ENCODE results near the gene GPC6.

Gene GPC6

DNA sequence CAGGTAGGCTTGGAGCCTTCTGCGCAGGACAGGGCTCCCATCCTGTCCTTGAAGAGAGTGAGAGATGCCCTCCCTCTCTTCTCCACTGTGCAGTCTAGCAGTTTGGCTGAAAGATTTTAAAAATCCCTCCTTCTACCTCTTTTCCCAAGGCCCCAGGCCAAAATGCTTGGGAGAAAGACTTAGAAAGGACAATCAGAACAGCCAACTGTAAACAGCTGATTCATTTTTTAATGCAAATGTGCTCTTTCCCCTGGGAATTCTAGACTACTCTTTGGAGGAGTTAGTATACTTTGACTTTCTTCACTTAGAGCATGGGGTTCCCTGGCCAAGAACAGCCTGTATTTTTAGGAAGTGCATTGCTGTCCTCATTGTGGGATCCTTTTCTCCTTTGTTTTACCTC lies 398.9 kb downstream of the GPC6 start:
- no peak overlapping the region for H3K27ac ChIP-seq
- no peak for DNase-seq (ENCODE audit: low read depth, low spot score)

DNA sequence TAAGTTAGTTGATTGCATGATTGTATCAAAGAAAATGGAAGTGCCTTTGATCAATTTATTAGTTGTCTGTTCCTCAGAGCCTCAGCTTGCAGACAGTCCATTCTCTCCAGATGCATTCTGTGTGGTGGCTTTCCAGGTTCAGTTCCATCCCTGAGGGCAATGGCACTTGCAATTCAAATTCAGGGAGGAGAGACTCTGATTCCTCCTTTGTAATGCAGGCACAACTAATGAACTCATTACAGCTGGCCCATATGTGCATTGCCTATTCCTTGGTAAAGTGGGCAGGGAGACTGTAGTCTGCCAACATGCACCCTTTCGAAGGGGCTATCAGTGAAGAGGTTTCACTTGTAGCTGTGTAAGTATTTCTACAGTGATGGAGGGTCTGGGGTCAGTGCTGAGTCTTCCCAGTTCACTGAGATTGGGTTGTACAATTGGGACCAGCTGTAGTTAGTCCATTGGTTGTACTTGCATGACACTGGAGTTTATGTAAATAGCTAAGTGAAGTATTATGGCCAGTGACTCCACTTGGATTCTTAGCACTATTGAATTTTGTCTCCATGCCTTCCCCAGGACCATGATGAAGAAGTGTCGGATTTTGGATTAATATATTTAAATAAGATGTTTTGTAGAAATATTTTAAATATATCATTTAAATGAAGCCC lies 401.7 kb downstream of the GPC6 start:
- no peak overlapping the region for H3K27ac ChIP-seq
- DNase-seq (ENCODE audit: low read depth, low spot score), result no peak

DNA sequence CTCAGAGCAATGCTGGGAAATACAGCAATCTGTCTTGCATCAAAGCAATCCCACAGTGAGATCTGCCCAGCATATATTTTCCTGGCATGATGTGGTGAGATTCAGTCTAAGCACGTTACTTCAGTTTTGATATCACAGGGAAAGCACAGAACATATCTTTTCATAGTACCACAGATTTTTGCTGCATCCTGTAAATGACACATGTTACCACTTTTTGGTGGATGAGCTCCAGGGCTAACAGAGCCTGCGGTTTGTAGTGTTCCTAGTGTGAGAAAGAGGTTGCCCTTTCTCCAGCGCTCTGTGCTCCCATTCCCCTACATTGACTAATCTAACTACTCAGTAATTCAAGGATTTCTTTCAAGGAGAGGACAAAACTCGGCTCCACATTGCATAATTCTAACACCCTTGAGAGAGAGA lies 409.0 kb downstream of the GPC6 start:
- DNase-seq (ENCODE audit: low read depth, low spot score), result no peak
- no peak overlapping the region for H3K27ac ChIP-seq

DNA sequence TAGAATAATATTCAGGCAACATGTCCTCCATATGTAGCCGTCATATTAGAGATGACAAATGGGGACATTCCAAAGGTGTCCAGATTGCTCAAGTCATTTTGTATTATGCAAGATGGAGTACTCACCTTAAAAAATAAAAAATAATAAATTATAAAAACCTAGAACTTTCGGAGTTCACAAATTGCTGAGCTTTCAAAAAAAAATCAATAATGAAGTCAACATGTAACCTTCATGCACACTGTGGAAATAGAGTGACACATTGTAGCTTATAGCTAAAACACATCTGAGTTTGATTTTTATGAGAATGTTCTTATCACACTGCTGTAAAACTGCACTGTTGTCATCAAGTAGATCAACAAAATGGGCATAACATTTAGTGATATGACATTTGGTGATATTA lies 411.2 kb downstream of the GPC6 start:
- no peak overlapping the region for H3K27ac ChIP-seq
- DNase-seq (ENCODE audit: low read depth, low spot score), result no peak

DNA sequence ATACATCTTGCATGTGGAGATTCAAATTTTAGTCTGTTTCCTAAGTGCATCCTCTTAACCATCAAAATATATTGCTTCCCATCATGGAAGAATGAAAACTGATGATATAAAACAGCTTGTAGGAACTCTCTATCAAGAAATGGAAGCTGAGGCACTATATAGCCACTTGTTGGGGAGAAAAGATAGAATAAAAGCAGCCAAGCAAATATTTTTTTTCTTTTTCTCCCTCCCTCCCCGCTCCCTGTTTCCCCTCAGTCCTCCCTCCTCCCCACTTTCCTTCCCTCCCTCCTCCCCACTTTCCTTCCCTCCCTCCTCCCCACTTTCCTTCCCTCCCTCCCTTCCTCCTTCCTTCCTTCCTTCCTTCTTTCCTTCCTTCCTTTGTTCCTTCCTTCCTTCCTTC lies 413.8 kb downstream of the GPC6 start:
- no peak for DNase-seq (ENCODE audit: low read depth, low spot score)
- no peak overlapping the region for H3K27ac ChIP-seq

DNA sequence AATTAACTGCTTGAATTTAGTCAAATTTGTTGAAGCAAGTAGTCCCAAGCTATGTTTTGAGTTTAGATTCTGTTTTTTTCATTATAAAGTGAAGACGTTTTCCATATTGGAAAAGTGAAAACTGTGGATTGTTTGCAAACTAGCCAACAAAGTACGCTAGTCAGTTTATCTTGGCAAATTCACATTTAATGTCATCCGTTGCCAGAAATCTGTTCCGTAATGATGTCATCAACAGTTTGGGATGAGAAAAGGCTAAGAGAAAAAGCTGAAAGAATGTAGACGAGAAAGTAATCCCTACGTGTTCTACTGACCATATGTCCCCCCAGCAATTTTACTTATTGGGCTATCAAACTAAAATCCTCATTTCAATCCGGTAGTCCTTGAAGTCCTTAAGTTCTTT lies 419.6 kb downstream of the GPC6 start:
- DNase-seq (ENCODE audit: low read depth, low spot score), result no peak
- no peak overlapping the region for H3K27ac ChIP-seq

DNA sequence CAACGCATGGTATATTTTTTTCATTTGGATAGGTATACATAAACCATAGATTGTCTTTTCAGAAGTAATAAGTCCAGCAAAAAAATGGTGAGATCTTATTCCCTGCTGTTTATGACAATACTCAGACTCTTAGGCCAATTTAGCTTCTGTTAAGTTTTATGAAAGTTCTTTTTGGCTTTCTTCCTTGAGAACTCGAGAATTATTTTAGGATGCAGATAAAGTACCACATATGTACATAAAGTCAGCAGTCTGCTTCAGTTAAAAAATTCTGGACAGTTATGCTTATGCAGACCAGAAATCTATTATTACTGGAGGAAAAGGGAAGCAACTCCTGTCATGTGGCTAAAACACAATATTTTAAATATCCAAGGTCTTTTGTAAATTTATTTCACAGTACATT lies 422.9 kb downstream of the GPC6 start:
- H3K27ac ChIP-seq, result no peak overlapping the region
- DNase-seq (ENCODE audit: low read depth, low spot score), result no peak

DNA sequence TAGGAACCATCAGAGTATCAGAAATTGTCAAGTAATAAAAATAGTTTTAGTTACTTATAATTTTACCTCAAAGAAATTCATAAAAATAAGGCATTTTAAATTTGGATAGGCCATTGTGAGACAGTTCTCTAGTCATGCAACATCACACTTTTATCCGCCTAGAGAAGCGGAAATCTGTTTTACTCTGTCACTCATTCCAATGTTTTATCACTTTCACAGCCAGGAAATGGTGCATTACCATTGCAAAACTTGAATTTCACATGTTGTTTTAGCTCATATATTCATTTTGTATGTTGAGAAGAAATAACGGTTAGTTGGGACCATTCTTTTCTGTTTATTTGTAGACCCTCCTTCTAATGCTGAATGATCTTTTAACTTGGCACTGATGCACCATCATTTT lies 427.2 kb downstream of the GPC6 start:
- no peak for DNase-seq (ENCODE audit: low read depth, low spot score)
- no peak overlapping the region for H3K27ac ChIP-seq

DNA sequence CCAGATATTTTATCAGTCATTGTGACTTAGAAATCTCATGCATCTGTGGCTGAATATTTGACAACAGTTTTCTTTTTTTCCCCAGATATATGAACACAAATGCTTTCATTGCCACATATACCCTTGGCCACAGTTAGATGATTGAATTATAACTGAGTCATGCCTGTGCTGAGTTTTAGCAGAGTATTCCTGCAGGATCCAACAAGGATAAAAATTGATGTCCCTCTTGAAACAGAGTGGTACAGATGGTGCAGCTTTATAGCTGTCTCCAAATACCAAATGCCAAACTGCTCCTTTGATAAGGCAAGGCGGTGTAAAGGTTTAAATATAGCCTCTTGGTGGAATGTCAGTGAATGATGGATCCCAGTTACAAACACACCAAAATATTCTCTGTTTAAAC lies 428.5 kb downstream of the GPC6 start:
- DNase-seq (ENCODE audit: low read depth, low spot score), result no peak
- no peak overlapping the region for H3K27ac ChIP-seq

DNA sequence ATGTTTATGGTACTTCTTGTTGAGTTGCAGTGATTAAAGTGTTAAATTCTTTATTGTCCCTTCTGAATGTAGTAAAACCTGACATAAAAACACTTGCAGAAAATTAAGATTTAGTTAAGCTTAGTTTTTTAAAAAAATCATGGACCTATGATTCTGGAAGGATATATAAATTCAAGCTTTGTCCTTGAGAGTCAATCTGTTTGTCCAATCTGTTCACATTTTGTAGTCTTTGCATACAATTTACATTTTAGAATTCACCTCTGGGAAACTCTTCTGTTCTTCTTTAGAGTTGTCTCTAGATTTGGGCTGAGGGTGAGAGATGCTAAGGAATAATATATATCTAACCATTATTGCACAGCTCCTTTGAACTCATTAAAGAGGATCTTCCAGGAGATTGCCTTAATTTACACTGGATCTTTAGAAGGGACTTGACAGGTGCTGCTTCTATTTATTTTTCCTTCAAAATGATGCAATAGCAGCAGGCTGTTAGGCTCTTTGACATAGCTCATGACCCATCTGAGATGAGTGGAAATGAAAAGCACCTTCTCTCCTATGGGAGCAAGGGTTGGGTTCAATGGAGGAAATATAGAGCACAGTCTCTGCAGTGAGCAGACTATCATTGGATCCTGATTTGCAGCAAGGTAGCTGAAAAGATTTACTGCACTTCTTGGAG lies 433.9 kb downstream of the GPC6 start:
- DNase-seq (ENCODE audit: low read depth, low spot score), result no peak
- H3K27ac ChIP-seq, result no peak overlapping the region

DNA sequence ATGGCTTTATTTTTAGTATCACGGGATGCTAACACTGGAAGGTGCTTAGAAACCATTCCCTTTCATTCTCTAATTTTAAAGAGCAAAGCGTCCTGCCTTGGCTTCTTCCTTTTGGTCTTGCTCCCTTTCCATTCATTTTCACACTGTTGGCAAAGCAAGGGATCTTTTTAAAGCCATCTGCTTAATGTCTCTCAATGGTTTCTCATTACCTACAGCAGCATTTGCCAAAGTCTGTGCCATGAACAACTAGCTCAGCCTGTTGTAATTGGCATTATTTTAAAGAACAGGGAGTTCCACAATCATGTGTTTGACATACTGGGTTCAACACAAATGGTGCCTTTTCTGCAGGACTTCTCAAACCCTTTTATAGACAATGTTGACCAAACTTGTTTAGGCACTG lies 444.3 kb downstream of the GPC6 start:
- no peak for DNase-seq (ENCODE audit: low read depth, low spot score)

DNA sequence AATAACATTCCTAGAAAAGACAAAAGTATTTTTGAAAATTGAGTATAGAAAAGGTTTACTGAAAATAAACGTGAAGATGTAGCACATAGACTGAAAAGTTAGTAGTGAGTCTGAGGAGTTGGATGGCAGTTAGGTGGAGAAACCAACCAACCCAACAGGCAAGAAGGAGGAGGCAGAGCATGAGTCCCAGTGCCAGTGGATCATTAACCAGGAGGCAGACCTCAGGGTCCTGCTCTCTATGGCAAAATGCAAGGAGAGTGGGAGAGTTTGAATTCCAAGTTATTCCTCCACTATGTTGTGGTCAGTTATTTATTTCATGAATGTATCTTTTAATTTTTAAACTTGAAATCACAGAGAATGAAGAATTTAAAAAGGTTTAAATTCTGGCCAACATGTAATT lies 446.4 kb downstream of the GPC6 start:
- H3K27ac ChIP-seq, result no peak overlapping the region
- no peak for DNase-seq (ENCODE audit: low read depth, low spot score)

More for the DNA sequence above, 444.3 kb downstream of the GPC6 start:
- no peak overlapping the region for H3K27ac ChIP-seq

DNA sequence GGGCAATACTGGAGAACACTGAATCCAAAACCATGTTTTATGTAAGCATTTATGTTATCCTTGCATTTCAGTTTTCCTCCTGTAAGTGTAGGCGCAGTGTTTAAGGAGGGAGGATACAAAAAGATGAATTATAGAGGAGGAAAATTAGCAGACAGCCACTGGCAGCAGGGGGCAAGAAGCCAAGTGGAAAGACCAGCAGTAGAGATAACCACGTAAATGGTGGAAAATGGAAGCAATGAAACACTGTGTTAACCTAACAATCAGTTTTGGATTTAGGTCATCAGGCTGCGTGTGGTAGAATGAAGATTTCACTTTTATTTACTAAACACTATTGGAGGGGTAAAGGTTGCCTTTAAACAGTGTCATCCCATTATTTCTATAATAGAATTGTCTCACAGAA lies 447.3 kb downstream of the GPC6 start:
- DNase-seq (ENCODE audit: low read depth, low spot score), result no peak
- no peak overlapping the region for H3K27ac ChIP-seq

DNA sequence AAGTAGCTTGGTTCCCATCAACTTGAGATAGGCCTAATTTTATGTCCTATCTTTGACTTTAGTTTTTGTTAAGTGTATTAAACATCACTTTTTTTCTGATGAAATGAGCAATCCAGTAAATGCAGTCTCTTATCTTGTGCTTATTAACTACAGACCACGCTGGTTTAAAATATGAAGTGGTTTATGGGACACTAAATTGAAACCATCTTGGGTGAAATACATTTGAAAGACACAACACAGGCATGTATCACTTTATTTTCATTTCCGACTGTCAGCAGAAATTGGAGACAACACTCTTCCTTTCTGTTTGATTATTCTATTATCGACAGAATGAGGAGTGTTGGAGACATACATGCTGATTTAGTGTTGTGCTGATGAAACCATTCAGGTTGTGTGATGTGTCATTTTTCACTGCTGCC lies 447.7 kb downstream of the GPC6 start:
- no peak overlapping the region for H3K27ac ChIP-seq
- DNase-seq (ENCODE audit: low read depth, low spot score), result no peak

DNA sequence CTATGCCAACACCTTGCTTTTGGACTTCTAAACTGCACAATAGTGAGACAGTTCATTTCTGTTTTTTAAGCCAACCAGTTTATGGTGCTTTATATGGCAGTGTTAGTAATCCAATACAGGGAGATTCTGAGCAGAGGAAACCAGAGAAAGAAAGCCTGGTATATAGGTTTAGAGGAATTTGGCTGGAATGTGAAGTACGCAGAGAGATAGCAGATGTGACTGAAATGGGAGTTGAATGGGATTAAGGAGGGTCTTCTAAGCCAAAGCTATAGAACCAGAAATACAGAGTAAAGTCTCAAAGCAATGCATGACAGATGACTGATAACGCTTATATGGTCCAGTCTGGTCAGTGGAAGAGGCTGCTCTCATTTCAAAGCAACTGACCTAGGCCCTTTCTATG lies 453.7 kb downstream of the GPC6 start:
- no peak for DNase-seq (ENCODE audit: low read depth, low spot score)
- no peak overlapping the region for H3K27ac ChIP-seq

DNA sequence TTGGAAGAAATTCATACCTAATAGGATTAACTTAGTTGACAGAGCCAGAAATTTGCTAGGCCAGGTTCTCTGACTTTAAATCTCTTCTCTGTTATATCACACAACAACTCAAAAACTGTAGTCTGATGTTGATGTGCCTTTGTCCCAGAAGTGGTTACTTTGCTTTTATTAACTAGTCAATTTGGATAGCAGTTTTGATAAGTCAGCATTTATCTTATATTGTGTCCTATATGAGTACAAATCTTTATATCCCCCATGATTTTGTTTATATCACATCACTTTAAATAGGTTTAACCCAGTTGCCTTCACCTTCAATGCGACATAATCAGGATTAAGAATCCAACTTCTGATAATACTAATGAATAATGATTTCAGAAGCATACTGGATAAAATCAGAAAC lies 459.3 kb downstream of the GPC6 start:
- H3K27ac ChIP-seq, result no peak overlapping the region
- DNase-seq (ENCODE audit: low read depth, low spot score), result no peak

DNA sequence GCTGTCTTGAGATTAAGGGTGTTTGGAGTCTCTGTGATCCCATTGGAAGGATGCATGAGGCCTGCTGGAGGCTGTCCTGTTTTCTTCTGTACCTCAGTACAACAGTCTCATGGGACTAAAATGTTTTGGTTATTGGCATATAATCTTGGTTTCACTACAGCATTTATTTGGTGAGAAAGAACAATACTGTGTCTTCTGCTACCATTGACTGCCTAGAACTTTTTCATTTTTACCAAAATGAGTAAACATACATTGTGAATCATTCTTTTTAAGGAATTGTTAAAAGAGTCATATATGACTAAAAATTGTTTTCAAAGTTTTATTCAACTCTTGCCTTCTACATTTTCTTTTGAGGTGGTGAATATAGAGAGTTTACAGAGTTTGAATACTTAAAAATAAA lies 459.8 kb downstream of the GPC6 start:
- no peak for DNase-seq (ENCODE audit: low read depth, low spot score)
- H3K27ac ChIP-seq, result no peak overlapping the region

DNA sequence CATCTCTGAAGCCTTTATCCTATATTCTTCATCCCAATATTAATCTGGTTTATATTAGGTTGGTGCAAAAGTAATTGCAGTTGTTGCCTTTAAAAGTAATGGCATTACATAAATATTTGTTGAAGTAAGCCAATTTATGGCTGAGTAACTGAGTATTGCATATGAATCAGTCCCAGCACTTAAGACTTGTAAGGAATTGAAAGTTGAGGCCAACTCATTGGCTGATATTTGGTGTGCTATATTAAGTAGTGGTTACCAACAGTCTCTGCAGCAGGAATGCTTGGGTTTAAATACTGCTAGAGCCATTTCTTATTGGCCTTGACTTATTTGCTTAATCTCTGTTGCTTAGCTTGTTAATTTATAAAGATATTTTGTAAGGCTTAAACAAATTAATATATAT lies 460.7 kb downstream of the GPC6 start:
- no peak overlapping the region for H3K27ac ChIP-seq
- no peak for DNase-seq (ENCODE audit: low read depth, low spot score)

DNA sequence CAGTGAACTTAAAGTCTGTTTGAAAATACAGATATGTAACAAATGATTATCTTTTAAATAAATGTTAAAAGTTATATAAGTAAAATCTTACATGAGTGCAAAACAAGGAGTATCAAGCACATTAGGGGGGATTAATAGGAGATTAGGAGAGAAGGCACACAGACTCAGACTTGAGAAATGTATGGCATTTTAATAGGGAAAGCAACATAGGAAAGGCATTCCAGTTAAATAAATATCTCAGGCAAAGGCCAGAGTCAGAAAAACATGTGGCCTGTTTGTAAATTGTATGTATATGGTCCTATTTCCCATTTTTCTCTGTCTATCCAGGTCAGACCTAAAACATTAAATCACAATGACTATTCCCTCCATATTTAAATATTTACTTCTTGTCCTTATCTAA lies 462.7 kb downstream of the GPC6 start:
- H3K27ac ChIP-seq, result no peak overlapping the region
- no peak for DNase-seq (ENCODE audit: low read depth, low spot score)

DNA sequence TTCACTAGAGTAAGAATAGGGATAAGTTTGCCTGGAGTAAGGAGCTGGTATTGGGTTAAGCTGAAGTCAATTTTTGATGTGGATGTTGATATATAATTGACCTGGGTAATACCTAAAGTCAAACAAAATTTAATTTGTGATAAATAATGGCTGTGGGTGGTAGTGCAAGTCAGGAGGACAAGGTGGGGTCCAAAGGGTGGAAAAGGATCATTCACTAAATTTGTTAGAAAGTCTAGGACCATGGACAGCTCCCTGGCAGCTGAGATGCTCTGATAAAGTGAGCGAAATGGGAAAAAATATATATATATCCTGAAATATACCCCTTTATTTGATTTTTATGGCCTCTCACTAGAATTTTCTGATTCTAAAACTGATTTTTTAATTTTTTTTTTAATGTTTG lies 463.5 kb downstream of the GPC6 start:
- no peak overlapping the region for H3K27ac ChIP-seq
- DNase-seq (ENCODE audit: low read depth, low spot score), result no peak

DNA sequence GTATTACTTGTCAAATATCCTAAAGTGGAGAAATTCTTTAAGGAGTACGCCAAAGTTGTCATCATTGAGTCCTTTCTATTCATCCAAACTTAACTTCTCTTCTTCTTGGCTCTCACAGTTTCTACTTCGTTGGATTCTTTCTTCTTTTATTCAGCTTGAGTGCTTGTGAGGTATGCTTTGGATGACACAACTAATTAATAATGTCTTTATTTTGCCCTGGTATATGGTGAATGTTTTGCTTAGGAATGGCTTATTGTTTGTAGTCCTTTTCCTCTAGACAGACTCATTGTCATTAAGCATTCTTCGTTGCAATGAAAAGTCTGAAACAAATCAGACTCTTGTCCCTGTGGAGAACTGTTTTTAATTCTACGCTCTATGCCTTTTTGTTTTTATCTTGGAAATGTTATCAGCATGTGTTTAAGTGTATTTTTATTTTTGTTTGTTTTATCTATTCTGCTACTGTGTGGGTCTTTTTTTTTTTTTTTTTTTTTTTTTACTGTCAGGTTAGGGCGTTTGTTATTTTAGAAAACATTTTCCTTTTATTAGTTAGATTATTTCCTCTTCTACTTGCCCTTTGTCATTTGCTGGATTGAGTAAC lies 471.5 kb downstream of the GPC6 start:
- no peak overlapping the region for H3K27ac ChIP-seq

DNA sequence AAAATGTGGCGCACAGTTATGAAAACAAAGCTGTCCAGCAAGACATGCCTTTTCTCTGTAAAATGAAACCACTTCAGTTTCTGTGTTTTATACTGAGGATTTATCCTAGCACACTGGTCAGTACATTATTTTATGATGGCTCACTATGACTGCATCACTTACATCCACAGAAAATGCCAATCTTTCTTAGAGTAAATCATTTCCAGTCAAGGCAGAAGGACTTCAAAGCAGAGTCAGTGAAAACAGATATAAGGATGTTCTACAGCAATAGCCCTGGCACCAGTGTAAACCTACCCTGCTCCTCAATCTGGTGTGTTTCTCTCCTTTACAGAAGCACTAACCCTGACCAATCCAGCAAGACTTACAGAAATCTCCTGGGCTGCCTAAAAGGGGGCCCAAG lies 473.5 kb downstream of the GPC6 start:
- DNase-seq (ENCODE audit: low read depth, low spot score), result no peak
- H3K27ac ChIP-seq, result no peak overlapping the region

More for the DNA sequence above, 471.5 kb downstream of the GPC6 start:
- no peak for DNase-seq (ENCODE audit: low read depth, low spot score)

Measured in epithelial cell of prostate (primary cell).